HFFc6 (cell line): ENCODE measurements around the gene LAPTM5. TPM values are rescaled to one million over a fixed set of nuclear protein-coding genes. Genes with fewer than 3 reads are reported as not detected.

Experiments
- DNase-seq: peaks from one replicate; pipeline ENCODE4 v3.0.0-alpha.2; 2018
- H3K27ac Mint-ChIP-seq: 2 replicates; pipeline ENCODE4 v1.8.0; 2020; ENCODE audit warnings: mild to moderate bottlenecking, mixed read lengths
- H3K27me3 Mint-ChIP-seq: 2 replicates; pipeline ENCODE4 v1.8.0; 2021; ENCODE audit warnings: mild to moderate bottlenecking, moderate library complexity, mixed read lengths; ENCODE audit not compliant: insufficient read depth
- H3K36me3 Mint-ChIP-seq: 2 replicates; pipeline ENCODE4 v1.8.0; 2021; ENCODE audit warnings: low read depth, mixed read lengths
- H3K4me1 Mint-ChIP-seq: 2 replicates; pipeline ENCODE4 v1.8.0; 2020; ENCODE audit warnings: low read depth, mixed read lengths
- H3K4me3 Mint-ChIP-seq: 2 replicates; pipeline ENCODE4 v1.8.0; 2020; ENCODE audit warnings: mild to moderate bottlenecking, moderate library complexity, mixed read lengths
- H3K9me3 Mint-ChIP-seq: 2 replicates; pipeline ENCODE4 v1.8.0; 2020; ENCODE audit warnings: mild to moderate bottlenecking, mixed read lengths
- total RNA-seq, 6 experiments: library from RNA; stranded (reverse); fragmentation: NEBNext Ultra II Directional; extraction: Animal tissue kit (Norgen Biotek cat#: 25700); gene quantifications; 2 replicates in 1 of 6; 3 replicates in 5 of 6; pipeline ENCODE4 v1.2.3, GENCODE V29; 2021
- TF ChIP-seq, protein P1 (sequence below): fragments of 200-600 bp; sonication (generic); IDR thresholded peaks from 2 replicates; pipeline ENCODE4 v1.5.0; 2021; ENCODE audit warnings: antibody characterized with exemption, mild to moderate bottlenecking

Gene LAPTM5
- total RNA-seq, 6 experiments from 2014 or later, result 0.38 to 0.81 (median 0.63) TPM

DNA sequence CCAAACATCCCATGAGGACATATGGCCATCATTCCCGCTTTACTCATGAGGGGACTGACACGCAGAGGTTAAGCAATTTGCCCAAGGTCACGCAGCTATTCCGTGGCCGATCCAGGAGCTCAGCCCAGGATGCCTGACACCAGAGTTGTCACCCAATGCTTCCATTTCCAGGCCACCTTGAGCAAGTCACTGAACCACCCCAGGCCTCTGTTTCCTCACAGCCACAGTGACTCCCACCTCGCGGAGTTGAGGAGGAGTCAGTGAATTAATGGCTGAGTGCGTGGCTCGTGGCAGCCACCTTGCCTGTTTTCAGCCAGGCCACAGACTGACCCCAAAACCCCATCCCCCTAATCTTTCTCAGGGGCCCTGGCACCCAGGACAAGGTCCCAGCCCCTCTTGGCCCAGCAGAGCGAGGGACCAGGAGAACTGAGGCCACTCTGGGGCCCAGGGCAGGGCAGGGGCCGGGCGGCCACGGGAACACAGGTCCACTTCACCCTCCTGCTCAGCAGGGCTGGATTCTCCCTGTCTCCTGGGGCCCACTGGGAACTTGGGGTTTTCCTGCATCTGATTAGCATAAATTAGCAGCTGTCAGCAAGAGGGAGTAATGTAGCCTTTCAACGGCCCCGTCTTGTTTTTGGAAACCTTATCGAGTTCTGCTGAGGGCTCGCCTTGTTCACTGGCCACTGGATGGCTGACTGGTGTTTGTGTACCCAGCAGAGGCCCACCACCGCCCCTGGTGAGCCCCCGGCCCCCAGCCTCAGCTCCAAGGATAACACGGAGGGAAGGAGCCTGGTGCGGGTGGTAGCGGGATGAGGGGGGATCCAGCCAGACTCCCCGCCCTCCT lies 19.7 kb upstream of the LAPTM5 start:
- Mint-ChIP-seq H3K27me3 (peaks cover 18% of the 10 kb centered on the region), H3K9me3 (no peaks in the 10 kb centered on the region)
- DNase-seq, result no peak

DNA sequence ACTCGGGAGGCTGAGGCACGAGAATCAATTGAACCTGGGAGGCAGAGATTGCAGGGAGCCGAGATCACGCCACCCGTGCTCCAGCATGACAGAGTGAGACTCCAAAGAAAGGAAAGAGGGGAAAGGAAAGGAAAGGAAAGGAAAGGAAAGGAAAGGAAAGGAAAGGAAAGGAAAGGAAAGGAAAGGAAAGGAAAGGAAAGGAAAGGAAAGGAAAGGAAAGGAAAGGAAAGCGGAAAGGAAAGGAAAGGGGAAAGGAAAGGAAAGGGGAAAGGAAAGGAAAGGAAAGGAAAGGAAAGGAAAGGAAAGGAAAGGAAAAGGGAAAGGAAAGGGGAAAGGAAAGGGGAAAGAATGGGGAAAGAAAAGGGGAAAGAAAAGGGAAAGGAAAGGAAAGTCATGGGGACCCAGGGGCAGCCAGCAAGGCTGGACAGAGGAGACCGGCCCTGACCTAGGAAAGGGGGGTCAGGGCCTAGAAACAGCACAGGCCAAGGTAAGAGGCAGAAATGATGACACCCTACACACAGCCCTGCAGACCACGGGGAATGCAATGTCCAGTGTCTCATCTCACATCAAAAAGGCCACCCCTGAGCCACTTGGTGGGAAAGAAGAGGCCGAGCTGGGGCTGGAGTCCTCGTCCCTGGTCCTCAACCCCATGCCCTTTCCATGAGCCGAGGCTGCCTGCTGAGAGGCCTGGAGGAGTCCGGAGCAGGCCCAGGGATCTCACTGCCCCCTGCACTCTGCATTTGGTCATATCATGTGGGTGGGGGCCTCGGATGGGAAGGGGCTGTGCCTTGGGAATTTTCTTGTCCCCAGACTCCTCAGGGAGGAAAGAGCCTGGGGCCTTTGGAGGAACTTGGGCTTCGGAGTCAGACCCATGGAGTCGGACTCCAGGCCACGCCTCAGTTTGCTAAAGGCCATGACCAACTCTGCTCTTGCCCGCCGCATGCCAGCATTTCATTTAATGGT lies 18.8 kb upstream of the LAPTM5 start:
- TF ChIP-seq, protein P1, sequence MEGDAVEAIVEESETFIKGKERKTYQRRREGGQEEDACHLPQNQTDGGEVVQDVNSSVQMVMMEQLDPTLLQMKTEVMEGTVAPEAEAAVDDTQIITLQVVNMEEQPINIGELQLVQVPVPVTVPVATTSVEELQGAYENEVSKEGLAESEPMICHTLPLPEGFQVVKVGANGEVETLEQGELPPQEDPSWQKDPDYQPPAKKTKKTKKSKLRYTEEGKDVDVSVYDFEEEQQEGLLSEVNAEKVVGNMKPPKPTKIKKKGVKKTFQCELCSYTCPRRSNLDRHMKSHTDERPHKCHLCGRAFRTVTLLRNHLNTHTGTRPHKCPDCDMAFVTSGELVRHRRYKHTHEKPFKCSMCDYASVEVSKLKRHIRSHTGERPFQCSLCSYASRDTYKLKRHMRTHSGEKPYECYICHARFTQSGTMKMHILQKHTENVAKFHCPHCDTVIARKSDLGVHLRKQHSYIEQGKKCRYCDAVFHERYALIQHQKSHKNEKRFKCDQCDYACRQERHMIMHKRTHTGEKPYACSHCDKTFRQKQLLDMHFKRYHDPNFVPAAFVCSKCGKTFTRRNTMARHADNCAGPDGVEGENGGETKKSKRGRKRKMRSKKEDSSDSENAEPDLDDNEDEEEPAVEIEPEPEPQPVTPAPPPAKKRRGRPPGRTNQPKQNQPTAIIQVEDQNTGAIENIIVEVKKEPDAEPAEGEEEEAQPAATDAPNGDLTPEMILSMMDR, result no peak
- H3K9me3 Mint-ChIP-seq, result no peaks in the 10 kb centered on the region
- no peak for DNase-seq
- H3K27ac Mint-ChIP-seq, result no peak overlapping the region
- peaks cover 7% of the 10 kb centered on the region for H3K4me1 Mint-ChIP-seq
- H3K36me3 Mint-ChIP-seq, result no peaks in the 10 kb centered on the region
- peaks cover 21% of the 10 kb centered on the region for H3K27me3 Mint-ChIP-seq
- no peak overlapping the region for H3K4me3 Mint-ChIP-seq

More for the DNA sequence above, 19.7 kb upstream of the LAPTM5 start:
- H3K4me3 Mint-ChIP-seq, result no peak overlapping the region
- peaks cover 8% of the 10 kb centered on the region for H3K4me1 Mint-ChIP-seq
- no peaks in the 10 kb centered on the region for H3K36me3 Mint-ChIP-seq
- H3K27ac Mint-ChIP-seq, result no peak overlapping the region
- TF ChIP-seq, protein P1, result no peak

DNA sequence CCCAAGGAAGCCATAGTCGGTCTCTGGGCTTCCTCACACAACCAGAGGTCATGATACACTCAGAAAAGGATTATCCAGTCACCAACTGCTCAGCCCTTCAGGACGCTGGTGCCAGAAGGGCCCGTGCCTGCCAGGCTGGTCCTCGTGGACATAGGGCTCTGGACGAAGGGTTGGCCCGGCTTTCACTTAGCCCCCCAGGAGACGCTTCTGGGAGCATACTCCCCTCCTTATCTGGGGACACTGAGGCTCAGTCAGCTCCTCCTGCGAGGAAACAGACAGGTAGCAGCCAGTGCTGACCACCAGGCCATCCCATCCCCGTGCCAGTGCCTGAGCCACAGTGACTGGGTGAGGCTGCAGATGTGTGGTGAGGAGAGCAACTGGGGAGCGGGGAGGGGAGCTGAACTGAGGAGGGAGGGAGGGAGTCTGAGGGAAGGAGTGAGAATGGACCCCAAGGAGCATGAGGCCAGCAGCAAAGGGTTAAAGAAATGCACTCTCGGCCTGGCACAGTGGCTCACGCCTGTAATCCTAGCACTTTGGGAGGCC lies 17.9 kb upstream of the LAPTM5 start:
- Mint-ChIP-seq H3K36me3 (no peaks in the 10 kb centered on the region), H3K4me1 (peaks cover 7% of the 10 kb centered on the region), H3K27me3 (peaks cover 25% of the 10 kb centered on the region), H3K27ac (no peak overlapping the region), H3K9me3 (no peaks in the 10 kb centered on the region), H3K4me3 (no peak overlapping the region)
- TF ChIP-seq, protein P1, result no peak
- DNase-seq, result no peak

DNA sequence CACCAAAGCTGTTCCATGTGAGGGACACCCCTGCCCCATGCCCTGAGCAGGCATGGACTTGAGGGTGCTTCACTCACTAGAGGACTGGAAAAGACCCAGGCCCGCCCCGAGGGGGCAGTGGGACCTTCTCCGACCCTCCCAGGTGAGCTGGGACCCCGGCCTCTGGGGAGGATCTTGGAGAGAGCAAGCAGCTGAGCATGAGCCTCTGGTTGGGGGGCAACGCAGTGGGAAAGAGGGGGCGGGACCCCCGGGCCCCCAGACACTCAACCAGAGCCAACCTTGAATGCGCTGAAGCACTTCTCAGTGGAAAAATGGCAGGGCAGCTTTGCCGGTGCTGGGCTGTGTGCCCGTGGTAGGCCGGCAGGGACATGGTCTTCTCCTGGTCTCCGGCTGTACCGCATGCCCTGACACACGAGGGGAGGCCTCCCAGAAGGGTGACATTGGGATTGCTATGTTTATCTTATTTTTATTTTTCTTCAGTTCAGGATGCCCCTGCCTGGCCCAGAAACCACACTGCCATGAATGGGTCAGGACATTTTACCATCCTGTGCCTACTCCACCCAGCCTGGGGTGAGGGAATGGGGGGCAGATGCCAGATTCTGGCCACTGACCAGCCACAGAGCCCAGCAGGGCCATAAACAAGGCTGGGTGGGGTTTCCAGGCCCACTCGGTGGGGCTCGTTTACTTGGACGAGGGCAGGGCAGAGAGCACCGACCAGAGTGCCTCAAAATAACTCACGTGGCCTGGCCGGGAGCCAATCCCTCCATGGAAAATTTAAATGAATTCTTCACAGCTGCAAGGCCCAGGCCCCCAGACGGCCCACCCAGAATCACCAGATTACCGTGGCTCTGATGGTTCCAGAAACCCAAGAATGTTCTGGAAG lies 17.2 kb upstream of the LAPTM5 start:
- H3K4me1 Mint-ChIP-seq, result peaks cover 7% of the 10 kb centered on the region
- H3K27ac Mint-ChIP-seq, result no peak overlapping the region
- H3K27me3 Mint-ChIP-seq, result peaks cover 25% of the 10 kb centered on the region
- TF ChIP-seq, protein P1, result no peak
- DNase-seq, result no peak
- no peaks in the 10 kb centered on the region for H3K36me3 Mint-ChIP-seq
- no peak overlapping the region for H3K4me3 Mint-ChIP-seq
- H3K9me3 Mint-ChIP-seq, result no peaks in the 10 kb centered on the region
